GM19467 (cell line): ENCODE data around the gene MORN5.

Experiments
- ATAC-seq: cut with Tn5 transposase; IDR thresholded peaks from one replicate; pipeline ENCODE4 v1.9.1; 2021; ENCODE audit warnings: mild to moderate bottlenecking, moderate library complexity; ENCODE audit not compliant: unreplicated experiment

MORN5 gene

DNA sequence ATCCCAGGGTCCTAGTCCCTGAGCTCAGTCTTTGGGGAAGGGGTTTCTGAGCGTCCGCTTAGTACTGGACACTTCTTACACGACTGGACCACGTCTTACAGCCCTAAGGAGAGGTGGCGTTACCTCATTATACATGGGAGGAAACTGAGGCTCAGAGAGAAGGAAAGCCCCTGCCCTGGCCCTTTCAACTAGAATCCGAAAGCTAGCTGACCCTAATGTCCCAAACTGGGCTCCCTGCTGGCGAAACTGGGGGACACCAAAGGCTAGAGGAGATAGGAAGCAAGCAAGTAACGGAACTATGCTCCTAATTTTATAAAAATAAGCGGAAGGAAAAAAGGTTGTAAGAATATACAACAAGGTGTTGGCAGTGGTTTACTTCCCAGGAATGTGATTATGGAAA, 54.8 kb downstream of the MORN5 start:
- ATAC-seq = no peak

DNA sequence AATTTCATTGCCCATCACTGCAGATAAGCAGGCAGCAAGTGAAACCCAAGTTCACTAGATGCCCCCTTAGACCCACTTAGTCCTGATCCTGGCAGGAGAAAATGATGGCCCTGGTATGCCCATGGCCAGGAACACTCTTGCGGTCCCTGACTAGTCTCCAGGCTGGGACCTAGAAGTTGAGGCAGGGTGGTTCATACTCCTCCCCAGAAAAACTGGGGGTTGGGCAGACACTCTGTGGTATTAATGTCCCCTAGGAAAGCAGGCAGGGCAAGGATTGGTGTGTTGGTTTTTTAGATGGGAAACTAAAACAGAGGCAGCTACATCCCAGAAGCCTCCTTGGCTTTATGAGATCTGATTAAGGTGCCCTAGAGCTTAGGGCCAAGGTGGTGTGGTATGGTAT, 56.0 kb downstream of the MORN5 start:
- no peak for ATAC-seq

DNA sequence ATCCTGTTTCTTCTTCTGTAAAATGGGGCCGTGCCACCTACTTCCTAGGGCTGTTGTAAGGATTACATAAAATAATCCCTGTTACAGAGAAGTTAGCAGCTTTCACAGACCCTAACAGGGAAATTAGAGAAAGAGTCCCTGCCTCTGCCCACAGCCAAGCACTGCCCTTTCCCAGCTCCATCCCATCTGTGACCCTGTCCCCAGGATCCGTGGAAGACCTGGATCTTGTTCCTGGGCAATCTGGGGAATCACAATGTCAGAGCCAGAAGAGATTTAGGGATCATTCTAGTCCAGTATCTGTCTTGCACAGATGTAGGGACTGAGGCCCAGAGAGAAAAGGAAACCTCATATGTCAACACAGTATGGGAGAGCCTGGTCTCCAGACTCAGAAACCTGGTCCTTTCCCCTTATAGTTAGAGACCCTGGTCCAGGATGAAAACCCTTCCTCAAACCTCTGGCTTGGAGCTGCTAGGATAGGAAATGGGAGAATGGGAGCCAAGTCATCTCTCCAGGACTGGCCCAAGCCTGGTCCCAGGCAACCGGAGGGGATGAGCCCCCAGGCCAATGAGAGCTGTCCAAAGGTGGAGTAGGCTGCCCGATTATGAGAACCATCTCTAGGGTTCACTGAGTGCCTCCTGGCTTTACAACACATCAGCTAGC, 56.6 kb downstream of the MORN5 start:
- no peak for ATAC-seq

DNA sequence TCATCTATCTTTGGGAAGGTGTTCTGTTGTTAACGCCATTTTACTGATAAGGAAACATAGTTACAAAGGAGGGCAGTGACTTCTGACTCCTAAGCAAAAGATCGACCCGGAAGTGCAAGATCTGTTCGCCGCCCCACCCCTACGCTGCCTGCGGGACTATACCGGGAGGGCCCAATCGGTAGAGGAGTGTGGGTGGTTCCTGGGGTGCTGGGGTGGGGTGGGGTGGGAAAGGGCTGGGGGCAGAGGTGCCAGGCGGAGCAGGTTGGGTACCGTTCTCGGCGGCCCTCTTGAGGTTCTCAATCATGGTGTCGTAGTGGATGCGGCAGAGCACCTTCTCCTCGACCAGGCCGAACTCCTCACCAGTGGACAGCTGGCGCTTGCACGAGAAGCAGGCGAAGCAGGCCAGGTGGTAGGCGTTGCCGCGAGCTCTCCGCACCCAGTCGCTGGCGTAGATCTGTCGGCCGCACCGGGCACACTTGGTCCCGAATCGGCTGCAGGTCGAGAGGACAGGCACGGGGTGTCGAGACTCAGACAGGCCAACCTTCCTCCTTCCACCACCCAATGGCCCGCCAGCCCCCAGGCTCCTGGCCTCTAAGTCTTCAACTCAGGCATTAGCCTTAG, 57.2 kb downstream of the MORN5 start:
- ATAC-seq = no peak

DNA sequence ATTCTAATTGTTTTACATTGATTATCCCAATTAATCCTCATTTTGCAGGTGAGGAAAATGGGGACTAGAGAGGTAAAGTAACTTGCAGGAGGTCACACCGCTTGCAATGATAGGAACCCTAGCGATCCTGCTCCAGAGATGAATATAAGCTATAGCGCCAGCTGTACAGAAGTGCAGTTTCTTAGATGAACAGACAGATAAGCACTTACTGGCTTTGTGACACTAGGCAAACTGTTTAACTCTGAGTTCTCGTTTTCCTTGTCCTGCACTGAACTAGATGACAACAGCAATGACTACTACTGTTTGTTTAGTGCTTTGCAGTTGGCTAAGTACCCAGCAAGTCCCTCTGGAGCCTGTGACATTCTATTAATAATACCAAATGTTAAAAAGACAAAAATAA, 57.9 kb downstream of the MORN5 start:
- no peak for ATAC-seq

DNA sequence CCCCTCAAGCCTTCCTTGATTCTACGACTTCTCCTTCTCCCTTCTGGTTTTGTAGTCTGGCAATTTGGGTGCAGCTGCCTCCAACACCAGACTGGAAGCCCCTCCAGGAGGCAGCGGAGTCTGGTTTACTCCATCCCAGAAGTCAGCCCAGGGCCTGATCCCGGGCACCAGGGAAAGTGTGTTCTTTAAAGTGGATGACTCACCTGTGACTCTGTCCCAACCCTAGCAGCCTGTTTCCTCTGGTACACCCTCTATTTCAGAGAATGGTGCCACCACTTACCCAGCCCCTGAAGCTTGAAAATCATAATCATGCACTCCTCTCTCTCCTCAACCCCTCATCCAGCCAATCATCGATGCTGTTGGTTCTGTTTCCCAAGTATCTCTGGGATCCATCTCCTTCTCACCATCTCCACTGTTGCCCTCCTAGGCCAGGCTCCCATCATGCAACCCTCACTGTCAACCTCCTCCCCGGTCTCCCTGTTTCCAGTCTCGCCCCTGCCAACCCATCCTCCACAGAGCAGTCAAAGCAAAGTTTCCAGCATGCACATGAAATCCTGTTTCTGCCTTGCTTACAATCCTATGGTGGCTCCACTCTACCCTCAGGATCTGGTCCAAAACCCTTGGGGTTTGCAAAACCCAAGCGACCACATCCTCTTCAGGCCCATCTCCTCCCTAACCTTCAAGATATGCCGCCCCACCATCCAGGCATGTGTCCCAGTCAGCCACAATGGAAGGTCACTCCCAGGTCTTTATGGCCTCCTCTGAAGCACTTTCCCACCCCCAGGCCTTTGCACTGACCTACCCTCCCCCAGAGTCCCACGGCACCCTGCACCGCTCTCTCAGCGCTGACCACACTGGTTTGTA, 58.6 kb downstream of the MORN5 start:
- no peak for ATAC-seq

DNA sequence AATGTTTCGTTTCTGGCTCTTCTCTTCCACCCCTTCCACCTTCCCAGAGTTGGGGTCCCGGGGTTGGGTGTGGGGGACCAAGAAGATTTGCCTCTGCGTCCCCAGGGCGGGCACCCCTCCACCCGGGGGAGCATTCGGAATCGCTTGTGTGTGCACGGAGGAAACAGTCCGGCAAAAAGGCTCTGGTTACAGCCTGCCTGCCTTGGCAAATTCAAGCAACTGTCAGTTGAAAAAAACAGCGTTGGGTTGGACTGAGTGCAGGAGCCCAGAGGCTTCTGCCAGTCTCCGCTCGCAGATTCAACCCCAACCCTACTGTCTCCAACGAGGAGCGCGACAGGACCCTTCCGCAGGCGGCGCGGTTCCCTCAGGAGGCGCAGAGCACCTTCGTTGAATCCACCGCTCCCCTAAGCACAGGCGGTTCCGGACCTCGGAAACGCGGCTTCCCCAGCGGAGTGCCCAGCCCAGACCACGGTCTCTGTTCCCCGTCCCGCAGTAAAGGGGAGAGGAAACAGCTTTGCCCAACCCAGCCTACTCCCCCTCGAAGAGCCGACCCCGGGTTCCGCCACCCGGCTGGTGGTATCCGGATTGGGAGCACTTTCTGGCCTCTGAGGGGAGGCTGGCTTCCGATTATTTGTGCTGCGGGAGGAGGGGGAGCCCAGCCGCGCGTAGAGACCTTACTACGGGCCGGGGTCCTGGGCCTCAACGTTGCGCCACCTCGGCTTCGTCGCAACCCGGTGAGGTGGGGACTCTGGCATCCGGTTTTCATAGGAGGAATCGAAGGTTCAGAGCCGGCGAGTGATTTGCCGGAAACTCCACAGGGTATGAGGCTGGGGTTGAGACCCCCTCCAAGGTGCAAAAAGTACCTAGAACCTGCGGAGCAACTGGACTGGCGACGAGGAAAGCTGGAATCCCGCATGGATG, 59.5 kb downstream of the MORN5 start:
- ATAC-seq = no peak

DNA sequence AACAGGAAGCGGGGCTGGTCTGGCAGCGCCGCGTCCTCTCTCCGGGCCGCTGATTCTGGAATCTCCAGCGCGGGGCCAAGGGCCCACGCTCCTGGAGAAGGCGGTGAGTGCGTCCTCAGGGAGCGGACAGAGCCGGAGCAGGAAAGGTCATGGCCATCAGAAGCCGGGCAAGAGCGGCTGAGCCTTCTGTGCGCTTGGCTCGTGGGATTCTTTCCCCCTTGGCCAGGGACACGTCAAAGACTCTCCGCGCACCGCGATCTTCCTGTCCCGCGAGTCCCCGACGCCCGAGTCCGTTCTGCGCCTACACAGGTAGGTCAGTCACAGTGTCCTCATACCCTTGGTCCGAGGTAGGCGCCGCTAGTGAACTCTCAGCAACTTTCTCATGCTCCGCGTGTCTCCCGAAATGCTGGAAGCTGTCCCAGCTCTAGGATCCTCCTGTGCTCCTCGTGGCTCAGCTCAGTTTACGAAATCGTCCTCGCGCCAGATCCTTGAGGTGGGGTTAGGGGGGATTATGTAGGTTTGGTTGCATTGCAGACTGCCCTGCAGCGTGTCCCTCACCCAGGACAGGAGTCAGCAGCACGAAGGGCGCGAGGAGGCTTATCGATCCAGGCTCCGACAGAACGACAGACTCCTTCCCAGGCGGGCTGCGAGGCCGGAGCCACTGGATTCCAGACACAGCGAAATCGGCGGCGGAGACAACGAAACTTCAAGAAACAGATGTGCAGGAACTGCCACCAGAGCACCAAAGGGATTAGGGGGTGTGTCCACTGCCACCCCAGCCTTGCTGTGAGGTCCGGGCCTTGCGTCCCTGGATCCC, 60.4 kb downstream of the MORN5 start:
- ATAC-seq = no peak

DNA sequence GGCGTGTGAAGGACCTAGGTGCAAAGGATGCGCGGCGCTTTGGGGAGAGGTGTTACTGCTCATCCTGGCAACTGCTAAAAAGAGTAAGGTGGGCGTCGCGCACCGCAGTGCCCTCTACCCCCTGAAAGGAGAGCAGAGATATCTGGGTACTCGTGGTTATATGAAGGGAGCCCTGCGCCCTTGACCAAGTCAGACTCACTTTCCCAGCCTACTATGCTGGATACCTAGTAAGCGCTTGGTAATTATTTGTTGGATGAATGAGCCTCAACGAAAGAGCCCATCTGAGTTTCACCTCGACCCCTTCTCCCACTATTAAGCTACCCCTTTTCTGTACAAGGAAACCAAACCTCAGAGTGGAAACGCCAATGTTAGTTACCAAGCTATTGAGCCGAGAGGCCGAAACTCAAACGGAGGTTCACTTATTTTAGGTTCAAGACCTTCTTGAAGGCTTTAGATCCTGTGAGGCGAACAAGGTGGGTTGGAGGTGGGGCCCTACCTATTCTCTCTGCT, 61.0 kb downstream of the MORN5 start:
- ATAC-seq = no peak

DNA sequence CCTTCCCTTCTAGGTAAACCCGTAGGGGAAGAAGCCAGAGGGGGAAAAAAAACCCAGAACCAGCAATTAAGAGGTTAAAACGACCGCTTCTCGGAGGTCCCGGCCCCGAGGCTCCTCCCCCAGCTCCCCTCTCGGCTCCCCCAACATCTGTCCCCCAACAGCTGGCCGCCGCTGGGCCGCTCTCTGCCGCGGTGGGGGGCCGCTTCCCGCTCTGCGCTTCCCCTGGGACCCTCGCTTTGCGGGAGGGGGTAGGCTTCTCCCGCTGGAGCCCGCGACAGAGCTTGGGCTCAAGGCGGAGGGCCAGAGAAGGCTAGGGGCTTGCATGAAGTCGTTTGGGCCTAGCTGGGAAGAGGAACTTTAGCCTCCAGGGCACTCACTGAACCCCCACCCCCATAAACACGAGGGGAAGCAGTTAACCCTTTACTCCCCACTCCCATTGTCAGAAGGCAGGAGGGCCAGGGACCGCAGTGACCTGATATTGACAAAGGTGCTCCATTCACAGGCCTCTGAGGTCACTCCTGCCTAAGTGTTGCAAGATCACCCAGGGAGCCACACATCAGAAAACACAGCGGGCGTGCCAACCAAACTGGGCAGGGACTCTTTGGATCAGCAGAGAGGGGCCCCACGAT, 61.6 kb downstream of the MORN5 start:
- no peak for ATAC-seq

DNA sequence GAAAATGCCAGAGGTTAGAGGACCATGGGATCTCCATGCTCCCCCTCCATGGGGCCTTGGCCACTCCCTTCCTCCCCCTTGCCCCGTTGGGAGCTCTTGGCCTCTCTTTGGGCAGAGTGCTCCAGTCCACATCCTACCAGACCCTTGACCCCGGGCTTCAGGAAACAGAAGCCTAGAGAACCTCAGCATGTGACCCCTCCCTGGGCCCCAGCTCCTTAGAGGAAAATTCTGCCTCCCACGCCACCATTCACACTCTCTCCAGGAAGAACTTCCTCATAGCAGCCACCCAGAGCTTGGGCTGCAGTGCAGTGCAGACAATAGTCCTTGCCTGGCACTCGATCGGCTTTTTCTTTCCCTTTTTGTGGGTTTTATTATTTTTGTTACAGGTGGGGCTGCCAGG, 63.1 kb downstream of the MORN5 start:
- ATAC-seq = no peak

DNA sequence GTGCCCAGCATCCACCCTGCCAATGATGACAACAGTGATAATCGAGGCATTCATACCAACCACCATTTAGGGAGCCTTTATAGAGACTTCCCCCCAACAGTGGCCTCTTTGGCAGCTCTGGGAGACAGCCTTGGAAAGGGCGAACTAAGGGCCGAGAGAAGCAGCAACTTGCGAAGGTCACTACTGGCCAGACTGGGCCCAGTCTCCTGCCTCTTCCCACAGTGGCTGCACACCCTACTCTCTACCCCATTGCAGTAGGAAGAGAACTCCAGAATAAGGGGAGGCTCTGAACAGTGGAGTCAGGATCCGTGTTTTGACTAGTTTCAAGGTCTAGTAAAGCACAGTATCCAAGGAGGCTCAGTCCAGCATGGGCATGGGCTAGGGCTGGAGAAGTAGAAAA, 63.7 kb downstream of the MORN5 start:
- no peak for ATAC-seq

DNA sequence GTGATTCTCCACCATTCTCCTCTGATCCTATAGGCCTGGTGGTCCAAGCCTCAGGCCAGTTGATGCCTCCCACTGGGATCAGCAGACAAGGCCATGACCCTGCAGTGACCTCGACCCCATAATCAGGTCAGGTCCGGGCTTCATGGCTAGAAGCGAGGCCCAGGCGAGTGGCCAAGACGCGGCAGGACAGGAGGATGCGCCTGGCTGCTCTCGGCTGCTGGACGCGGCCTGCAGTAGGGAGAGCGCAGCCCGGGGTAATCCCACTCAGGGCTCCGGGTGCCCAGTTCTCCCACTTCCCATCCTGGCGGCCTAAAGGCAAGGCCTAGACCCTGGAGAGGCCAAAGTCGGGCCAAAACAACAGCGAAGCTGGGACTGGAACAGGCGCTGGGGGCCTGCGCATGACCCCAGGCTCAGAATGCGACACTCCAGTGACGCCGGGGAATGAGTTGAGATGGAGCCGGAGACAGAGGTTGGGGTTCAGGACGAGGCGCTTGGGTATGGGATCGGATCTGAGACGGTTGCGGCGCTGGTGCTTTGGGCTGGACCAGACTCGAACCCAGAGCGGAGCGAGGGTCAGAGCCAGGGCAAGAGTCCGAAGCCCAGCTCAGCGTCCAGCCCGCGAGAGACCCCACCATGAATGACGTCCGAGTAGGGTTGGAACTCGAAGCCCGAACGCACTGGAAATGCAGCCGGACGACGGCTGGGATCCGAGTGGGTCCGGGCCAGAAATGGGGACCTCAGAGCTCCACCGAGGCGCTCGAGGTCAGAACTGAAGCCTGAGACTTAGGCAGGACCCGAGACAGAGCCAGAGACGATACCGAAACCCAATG, 65.8 kb downstream of the MORN5 start:
- ATAC-seq = no peak

DNA sequence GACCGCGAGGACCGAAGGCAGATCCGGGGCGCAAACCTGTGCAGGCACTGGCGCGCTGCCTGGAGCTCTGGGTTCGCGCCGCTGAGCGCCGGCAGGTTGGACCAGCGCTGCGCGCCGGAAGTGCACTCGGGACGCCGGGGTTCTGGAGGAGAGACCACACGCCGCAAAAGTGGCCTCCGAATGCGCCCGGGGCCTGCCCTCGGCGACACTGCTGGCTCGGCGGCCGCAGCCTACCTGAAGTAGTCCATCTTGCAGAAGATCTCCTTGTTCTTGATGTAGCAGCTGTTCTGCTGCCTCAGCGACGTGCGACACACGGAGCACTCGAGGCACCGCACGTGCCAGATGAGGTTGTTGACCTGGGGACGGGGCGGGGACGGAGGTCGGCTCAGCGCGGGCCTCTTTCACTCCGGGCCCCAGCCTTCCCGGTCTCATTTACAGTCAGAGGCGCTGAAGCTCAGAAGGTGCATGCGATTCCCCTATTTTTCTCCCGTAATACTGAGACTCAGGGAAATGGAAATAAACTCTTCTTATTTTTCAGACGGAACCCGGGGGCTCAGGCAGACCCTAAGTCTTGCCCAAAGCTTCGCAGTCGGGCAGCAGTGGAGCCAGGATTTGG, 66.5 kb downstream of the MORN5 start:
- no peak for ATAC-seq

DNA sequence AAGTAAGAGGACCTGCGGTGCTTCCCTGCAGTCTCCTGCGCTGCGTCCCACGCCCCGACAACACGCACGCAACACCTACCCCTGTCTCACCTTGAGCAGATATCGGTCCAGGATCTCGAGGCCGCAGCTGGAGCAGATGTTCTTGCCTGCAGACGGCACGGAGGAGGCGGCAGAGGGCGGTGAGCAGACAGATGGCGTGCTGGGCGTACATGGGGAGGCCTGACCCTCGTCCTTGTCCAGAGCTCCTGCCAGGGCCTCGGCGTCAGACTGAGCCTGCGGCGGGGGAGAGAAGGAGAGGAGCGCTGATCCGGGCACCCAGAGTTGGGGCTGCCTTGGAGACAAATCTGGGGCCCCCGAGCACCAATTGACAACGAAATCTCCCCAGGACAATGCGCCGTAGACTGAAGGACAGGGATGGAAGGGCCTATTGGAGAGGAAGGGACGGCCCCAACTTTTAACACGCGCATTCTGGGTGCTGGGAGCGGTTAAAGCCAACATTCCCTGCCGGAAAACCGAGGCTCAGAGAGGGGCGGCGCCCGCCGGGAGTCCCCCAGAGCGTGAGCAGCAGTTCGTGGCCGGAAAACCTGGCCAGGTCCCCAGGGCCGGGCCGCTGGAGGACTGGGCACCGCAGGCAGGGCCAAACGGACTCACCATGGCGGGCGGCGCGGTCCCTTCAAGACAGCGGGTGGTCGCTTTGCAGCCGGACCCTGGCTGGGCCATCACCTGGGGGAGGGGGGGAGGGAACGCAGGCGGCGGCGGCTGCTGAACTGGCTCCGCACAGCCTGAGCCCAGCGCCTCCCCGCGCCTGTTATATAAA, 67.3 kb downstream of the MORN5 start:
- ATAC-seq = no peak

DNA sequence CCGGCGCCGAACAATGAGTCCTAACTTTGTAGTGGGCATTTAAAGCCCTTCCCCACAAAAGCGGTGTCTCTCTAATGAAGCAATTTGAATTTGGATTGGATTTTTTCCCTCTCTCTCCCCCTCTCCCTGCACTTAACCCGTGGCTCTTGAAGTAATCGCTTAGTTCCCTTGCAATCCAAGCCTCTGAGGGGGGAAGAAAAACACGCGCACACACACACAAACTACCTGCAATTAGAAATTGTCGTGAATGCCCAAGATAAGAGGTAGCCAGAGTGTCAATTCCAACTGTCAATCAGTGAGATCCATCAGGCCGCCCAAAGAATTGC, 67.8 kb downstream of the MORN5 start:
- ATAC-seq = no peak

DNA sequence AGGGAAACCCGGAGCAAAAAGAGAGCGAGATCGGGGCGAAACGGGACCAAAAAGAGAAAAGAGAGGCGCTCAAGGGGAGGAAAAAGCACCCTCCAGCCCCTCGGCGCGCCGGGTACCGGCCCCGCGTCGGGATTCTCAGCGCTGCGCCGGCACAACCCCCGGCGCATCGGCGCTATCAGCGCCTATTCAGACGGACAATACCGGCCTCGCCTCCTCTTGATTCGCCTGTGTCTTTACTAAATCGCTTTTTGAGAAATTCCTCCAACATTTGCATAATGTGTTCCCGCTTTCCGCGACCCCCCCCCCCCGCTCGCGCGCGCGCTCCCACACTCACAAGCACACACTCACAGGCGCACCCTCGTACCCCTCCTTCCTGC, 68.5 kb downstream of the MORN5 start:
- no peak for ATAC-seq
